GM12878 (cell line): ENCODE measurements around the gene KRCC1. TPM values are rescaled to one million over a fixed set of nuclear protein-coding genes. Genes with fewer than 3 reads are reported as not detected.

Source experiments
- ATAC-seq: fragments of 200-7000 bp; cut with Tn5 transposase; 3 replicates; pipeline ENCODE4 v1.9.1; 2020; ENCODE audit warnings: mild to moderate bottlenecking, moderate library complexity
- BruUV-seq: library from RNA; stranded (reverse); fragments of 400-500 nt; replicated peaks from 2 replicates; lab custom pipeline; 2021; lab: Mats Ljungman, UMichigan
- CTCF ChIA-PET: fragments of 300-600 bp; sonication (Branson Sonifier 250); formaldehyde crosslinking; extraction: SDS; loops from one replicate; lab custom pipeline; 2021; ENCODE audit warnings: inconsistent platforms; lab: Yijun Ruan, JAX
- POLR2A ChIA-PET: fragments of 350-600 bp; formaldehyde crosslinking; extraction: SDS; loops from one replicate; lab custom pipeline; 2021; ENCODE audit warnings: inconsistent platforms; lab: Charles Lee
- RAD21 ChIA-PET: fragments of 300-600 bp; sonication (Branson Sonifier 250); formaldehyde crosslinking; loops from one replicate; lab custom pipeline; 2023; ENCODE audit warnings: antibody characterized with exemption; ENCODE audit not compliant: unreplicated experiment; lab: Charles Lee
- SMC1A ChIA-PET: fragments of 300-600 bp; sonication (Branson Sonifier 250); formaldehyde crosslinking; loops from one replicate; lab custom pipeline; 2023; ENCODE audit not compliant: unreplicated experiment, uncharacterized antibody; lab: Charles Lee
- DNase-seq: peaks from one replicate; pipeline ENCODE4 v3.0.0-alpha.2; 2011; ENCODE audit warnings: low read depth, low spot score
- FAIRE-seq: peaks from 3 replicates; lab custom pipeline; 2011; peaks lifted over from hg19 to GRCh38; lab: Jason Lieb, UNC
- H2AFZ ChIP-seq: 2 replicates; pipeline ENCODE4 v1.6.0; 2011; ENCODE audit warnings: low read depth, low read length, control low read depth; ENCODE audit not compliant: control insufficient read depth
- H3K27ac ChIP-seq: 2 replicates; pipeline ENCODE4 v1.5.1; 2011; ENCODE audit warnings: control low read depth; ENCODE audit not compliant: control insufficient read depth, insufficient read depth
- H3K27me3 ChIP-seq, 2 experiments: replicated peaks in 1 of 2; 2 replicates each; pipeline versions ENCODE4 v1.6.0 to v1.6.1; 2011; ENCODE audit warnings: low read length in 1 of 2; ENCODE audit not compliant: control insufficient read depth in 2 of 2, insufficient read depth in 2 of 2
- H3K36me3 ChIP-seq, 2 experiments: 2 replicates each; pipeline ENCODE4 v1.5.1; 2011; ENCODE audit warnings: low read length in 1 of 2; ENCODE audit not compliant: control insufficient read depth in 2 of 2, insufficient read depth in 2 of 2
- H3K4me1 ChIP-seq: 2 replicates; pipeline ENCODE4 v1.6.1; 2011; ENCODE audit warnings: mild to moderate bottlenecking, low read length, moderate library complexity, mixed read lengths; ENCODE audit not compliant: control insufficient read depth, insufficient read depth
- H3K4me2 ChIP-seq: 2 replicates; pipeline ENCODE4 v1.6.0; 2011; ENCODE audit warnings: control low read depth; ENCODE audit not compliant: control insufficient read depth, insufficient read depth
- H3K4me3 ChIP-seq: fragments of 200-600 bp; sonication (generic); 2 replicates; pipeline ENCODE4 v1.5.1; 2016
- H3K79me2 ChIP-seq: 2 replicates; pipeline ENCODE4 v1.6.0; 2011; ENCODE audit warnings: low read length; ENCODE audit not compliant: control insufficient read depth, insufficient read depth
- H3K9ac ChIP-seq: 2 replicates; pipeline ENCODE4 v1.8.0; 2011; ENCODE audit warnings: low read length, control low read depth, mixed read lengths; ENCODE audit not compliant: control insufficient read depth, insufficient read depth
- H3K9me3 ChIP-seq: replicated peaks from 3 replicates; pipeline ENCODE4 v1.5.1; 2011; ENCODE audit warnings: mild to moderate bottlenecking, low read length; ENCODE audit not compliant: control insufficient read depth, insufficient read depth
- H4K20me1 ChIP-seq: 2 replicates; pipeline ENCODE4 v1.6.0; 2011; ENCODE audit not compliant: control insufficient read depth, insufficient read depth
- BCL11A ChIP-seq: IDR thresholded peaks from 2 replicates; pipeline ENCODE4 v1.6.1; 2011; ENCODE audit warnings: low read depth, low read length
- EZH2 ChIP-seq: IDR thresholded peaks from 2 replicates; pipeline ENCODE4 v1.6.1; 2012; ENCODE audit warnings: low read depth, mild to moderate bottlenecking, control low read depth, inconsistent platforms, low read length, borderline replicate concordance; ENCODE audit not compliant: control insufficient read depth
- NBN ChIP-seq: fragments of 450-650 bp; IDR thresholded peaks from 2 replicates; pipeline ENCODE4 v1.6.1; 2016
- REST ChIP-seq: IDR thresholded peaks from 2 replicates; pipeline ENCODE4 v1.6.1; 2012; ENCODE audit warnings: mild to moderate bottlenecking, low read depth, low read length
- SMAD5 ChIP-seq: IDR thresholded peaks from 2 replicates; pipeline ENCODE4 v1.6.1; 2016; ENCODE audit warnings: antibody characterized with exemption, low read depth
- WGBS: methylation state at CpG from one replicate; pipeline ENCODE4 v1.1.6; 2016; ENCODE audit warnings: low lambda C conversion rate; ENCODE audit not compliant: insufficient replicate concordance, insufficient coverage; ENCODE audit errors: missing lambda C conversion rate; 5-methylcytosine and 5-hydroxymethylcytosine counted together
- in situ Hi-C: fragments of 300-500 bp; cut with MboI; formaldehyde crosslinking; loops from 9 replicates; pipeline ENCODE4 v1.14.3; 2018; ENCODE audit warnings: mixed read lengths
- intact Hi-C: fragments of 100-400 bp; cut with micrococcal nuclease; formaldehyde crosslinking; loops from one replicate; pipeline ENCODE4 v1.14.2; 2022; ENCODE audit not compliant: unreplicated experiment
- polyA plus RNA-seq, 11 experiments: library from polyadenylated mRNA; depleted of rRNA in 4 of 11; unstranded in 6 of 11; stranded (reverse) in 5 of 11; fragments of >200 nt; fragmentation: Nextera tagmentation in 4 of 11; fragmentation: Illumina TruSeq in 1 of 11; extraction: Ambion mirVana in 4 of 11; extraction: Trizol in 1 of 11; gene quantifications; 1 replicate in 1 of 11; 2 replicates in 10 of 11; pipeline versions ENCODE4 v1.2.1 to v1.2.3, GENCODE V29; 2011 to 2016; ENCODE audit warnings: inconsistent platforms in 2 of 11, missing spikeins in 2 of 11, low read depth in 1 of 11
- total RNA-seq, 4 experiments: library from RNA; depleted of rRNA in 3 of 4; stranded (reverse); fragments of >200 nt in 3 of 4; fragmentation: Illumina TruSeq in 1 of 4; extraction: Trizol in 1 of 4; gene quantifications; 2 replicates each; pipeline versions ENCODE4 v1.2.1 to v1.2.3, GENCODE V29; 2013 to 2021
- TF ChIP-seq, protein P1 (sequence below): IDR thresholded peaks from 2 replicates; pipeline ENCODE4 v1.6.1; 2012; ENCODE audit warnings: low read depth, low read length, improper control_type of control experiment

Gene KRCC1
- total and polyA plus RNA-seq, 10 of the 15 experiments (the other 5 are each of a cell fraction or from before 2014, with no cell fraction given), result 3.8 to 27.2 (median 12.5) TPM

DNA sequence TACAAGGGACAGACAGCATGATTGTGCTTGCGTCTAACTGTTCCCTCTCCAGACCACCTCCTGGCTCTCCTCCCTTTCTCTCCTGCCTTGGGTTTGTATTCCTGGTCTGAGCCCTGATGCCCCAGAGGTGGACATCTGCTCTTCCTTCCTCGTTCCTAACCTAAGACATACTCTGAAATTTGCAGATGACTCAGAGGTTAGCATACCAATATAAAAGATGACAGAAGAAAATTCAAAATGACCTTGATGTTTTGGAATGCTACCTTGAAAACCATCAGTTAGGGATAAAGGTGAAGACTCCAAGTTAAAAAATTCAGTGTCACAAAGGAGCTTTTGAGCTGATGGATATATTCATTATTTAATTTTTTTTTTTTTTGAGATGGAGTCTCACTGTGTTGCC lies 25.0 kb upstream of the KRCC1 start:
- SMC1A ChIA-PET, result no interaction called here
- no peak overlapping the region for H3K4me2 ChIP-seq
- BruUV-seq, result no TSS peak

More for the DNA sequence above, 25.0 kb upstream of the KRCC1 start:
- no peak for TF ChIP-seq REST
- no peak for TF ChIP-seq SMAD5
- no peak for TF ChIP-seq BCL11A
- no peak for TF ChIP-seq NBN
- TF ChIP-seq EZH2, result no peak
- TF ChIP-seq, protein P1, sequence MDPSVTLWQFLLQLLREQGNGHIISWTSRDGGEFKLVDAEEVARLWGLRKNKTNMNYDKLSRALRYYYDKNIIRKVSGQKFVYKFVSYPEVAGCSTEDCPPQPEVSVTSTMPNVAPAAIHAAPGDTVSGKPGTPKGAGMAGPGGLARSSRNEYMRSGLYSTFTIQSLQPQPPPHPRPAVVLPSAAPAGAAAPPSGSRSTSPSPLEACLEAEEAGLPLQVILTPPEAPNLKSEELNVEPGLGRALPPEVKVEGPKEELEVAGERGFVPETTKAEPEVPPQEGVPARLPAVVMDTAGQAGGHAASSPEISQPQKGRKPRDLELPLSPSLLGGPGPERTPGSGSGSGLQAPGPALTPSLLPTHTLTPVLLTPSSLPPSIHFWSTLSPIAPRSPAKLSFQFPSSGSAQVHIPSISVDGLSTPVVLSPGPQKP, result no peak
- Histone ChIP-seq H3K9me3 (no peaks in the 10 kb centered on the region), H3K4me3 (no peak overlapping the region), H3K9ac (no peak overlapping the region), H2AFZ (no peak overlapping the region), H3K36me3 (no peaks in the 10 kb centered on the region), H3K27ac (no peak overlapping the region), H4K20me1 (no peaks in the 10 kb centered on the region), H3K27me3 (peaks cover 0 to 2% of the 10 kb centered on the region in 2 experiments; a peak in 1 of 4 replicates), H3K4me1 (no peaks in the 10 kb centered on the region), H3K79me2 (no peaks in the 10 kb centered on the region)
- in situ Hi-C loops (no loop called here), intact Hi-C loops (loop anchor here (5.0 kb wide), 1 partner anchor 67 kb away; no protein-coding TSS in a partner anchor)
- 31% methylated on average over 2 of the region's 2 CpGs for WGBS
- CTCF ChIA-PET, result no interaction called here
- DNase-seq (no peak), FAIRE-seq (no peak), ATAC-seq (no peak)
- RAD21 ChIA-PET, result no interaction called here
- POLR2A ChIA-PET, result no interaction called here
